PC-3 (cell line): Measurements from ENCODE around the gene MRPL49. TPM values are rescaled to one million over a fixed set of nuclear protein-coding genes. Genes with fewer than 3 reads are reported as not detected.

Source experiments
- ATAC-seq: fragments of 200-7000 bp; cut with Tn5 transposase; 2 replicates; pipeline ENCODE4 v1.9.1; 2020; ENCODE audit warnings: mild to moderate bottlenecking, moderate library complexity
- BruUV-seq: library from RNA; stranded (reverse); fragments of 400-500 nt; replicated peaks from 2 replicates; lab custom pipeline; 2021; lab: Mats Ljungman, UMichigan
- CTCF ChIA-PET: fragments of 300-600 bp; sonication (Branson Sonifier 250); formaldehyde crosslinking; loops from one replicate; lab custom pipeline; 2022; ENCODE audit warnings: antibody characterized with exemption; lab: Charles Lee
- POLR2A ChIA-PET: fragments of 300-600 bp; sonication (Branson Sonifier 250); formaldehyde crosslinking; loops from one replicate; lab custom pipeline; 2022; ENCODE audit warnings: antibody characterized with exemption; ENCODE audit not compliant: unreplicated experiment; lab: Charles Lee
- DNase-seq: peaks from one replicate; pipeline ENCODE4 v3.0.0-alpha.2; 2015
- H2AFZ ChIP-seq: fragments of 300-600 bp; sonication (generic); 2 replicates; pipeline ENCODE4 v1.6.0; 2016; ENCODE audit warnings: antibody characterized with exemption, low read length
- H3F3A ChIP-seq: fragments of 300-600 bp; sonication (generic); one replicate; pipeline ENCODE4 v1.6.0; 2017; ENCODE audit warnings: antibody characterized with exemption, low read length, control low read depth, mild to moderate bottlenecking; ENCODE audit not compliant: unreplicated experiment
- H3K27ac ChIP-seq: fragments of 300-600 bp; sonication (generic); 2 replicates; pipeline ENCODE4 v1.5.1; 2016; ENCODE audit warnings: mild to moderate bottlenecking, low read length
- H3K27me3 ChIP-seq: fragments of 300-600 bp; sonication (generic); 2 replicates; pipeline ENCODE4 v1.6.1; 2016; ENCODE audit warnings: low read length, mixed read lengths
- H3K36me3 ChIP-seq: fragments of 300-600 bp; sonication (generic); 2 replicates; pipeline ENCODE4 v1.6.1; 2016; ENCODE audit warnings: low read depth, mixed run types, low read length, mixed read lengths
- H3K4me1 ChIP-seq: fragments of 300-600 bp; sonication (generic); 2 replicates; pipeline ENCODE4 v1.5.1; 2016; ENCODE audit warnings: low read length; ENCODE audit not compliant: insufficient read depth
- H3K4me2 ChIP-seq: fragments of 300-600 bp; sonication (generic); 2 replicates; pipeline ENCODE4 v1.6.0; 2016; ENCODE audit warnings: low read length
- H3K4me3 ChIP-seq: fragments of 300-600 bp; sonication (generic); 2 replicates; pipeline ENCODE4 v1.5.1; 2016; ENCODE audit warnings: mild to moderate bottlenecking, low read length, mixed read lengths
- H3K79me2 ChIP-seq: fragments of 300-600 bp; sonication (generic); 2 replicates; pipeline ENCODE4 v1.6.1; 2017; ENCODE audit warnings: low read length, mixed read lengths
- H3K9ac ChIP-seq: fragments of 300-600 bp; sonication (generic); 2 replicates; pipeline ENCODE4 v1.6.0; 2016; ENCODE audit warnings: mild to moderate bottlenecking, low read length
- H3K9me2 ChIP-seq: fragments of 300-600 bp; sonication (generic); replicated peaks from 2 replicates; pipeline ENCODE4 v1.6.1; 2016; ENCODE audit warnings: mixed run types, low read length, mixed read lengths
- H3K9me3 ChIP-seq: fragments of 300-600 bp; sonication (generic); 2 replicates; pipeline ENCODE4 v1.6.1; 2016; ENCODE audit warnings: low read length, mixed read lengths
- H4K20me1 ChIP-seq: fragments of 300-600 bp; sonication (generic); 2 replicates; pipeline ENCODE4 v1.6.1; 2016; ENCODE audit warnings: low read length, mixed read lengths
- EZH2 ChIP-seq: fragments of 300-600 bp; sonication (generic); IDR thresholded peaks from one replicate; pipeline ENCODE4 v1.6.1; 2017; ENCODE audit warnings: antibody characterized with exemption, mild to moderate bottlenecking, low read length; ENCODE audit not compliant: unreplicated experiment
- EZH2phosphoT487 ChIP-seq: fragments of 300-600 bp; sonication (generic); IDR thresholded peaks from 2 replicates; pipeline ENCODE4 v1.6.1; 2018; ENCODE audit warnings: mild to moderate bottlenecking, antibody characterized with exemption, low read length, borderline replicate concordance
- intact Hi-C: fragments of 100-400 bp; cut with micrococcal nuclease; formaldehyde crosslinking; loops from 2 replicates; pipeline ENCODE4 v1.9.0; 2023
- total RNA-seq: library from RNA; depleted of rRNA; stranded (reverse); fragments of >200 nt; gene quantifications from 2 replicates; pipeline ENCODE4 v1.2.3, GENCODE V29; 2014
- TF ChIP-seq, protein P1 (sequence below): fragments of 300-600 bp; sonication (generic); conservative IDR thresholded peaks from 2 replicates; pipeline ENCODE4 v1.5.1; 2017; ENCODE audit warnings: antibody characterized with exemption, low read depth, mild to moderate bottlenecking, low read length

The MRPL49 gene
- total RNA-seq, 1 experiment from 2014 or later = 163 TPM

GRCh38 chr11:65111744-65112545 lies 10.2 kb upstream of the MRPL49 start, which contains the start of gene TM7SF2:
TSS of gene TM7SF2 (plus strand) at chr11:65111872. CDS start at chr11:65112016, 144 bp downstream.
- CTCF ChIA-PET = interaction anchor here (0.5 to 1.1 kb wide), 6 partner anchors 8 to 324 kb away, joined by 3 to 5 read pairs (median 4); partner anchors contain the start of genes MRPL49 and SAC3D1
- ATAC-seq = peak; percentile 81
- TF ChIP-seq EZH2 (no peak), EZH2phosphoT487 (no peak)
- TF ChIP-seq, protein P1, sequence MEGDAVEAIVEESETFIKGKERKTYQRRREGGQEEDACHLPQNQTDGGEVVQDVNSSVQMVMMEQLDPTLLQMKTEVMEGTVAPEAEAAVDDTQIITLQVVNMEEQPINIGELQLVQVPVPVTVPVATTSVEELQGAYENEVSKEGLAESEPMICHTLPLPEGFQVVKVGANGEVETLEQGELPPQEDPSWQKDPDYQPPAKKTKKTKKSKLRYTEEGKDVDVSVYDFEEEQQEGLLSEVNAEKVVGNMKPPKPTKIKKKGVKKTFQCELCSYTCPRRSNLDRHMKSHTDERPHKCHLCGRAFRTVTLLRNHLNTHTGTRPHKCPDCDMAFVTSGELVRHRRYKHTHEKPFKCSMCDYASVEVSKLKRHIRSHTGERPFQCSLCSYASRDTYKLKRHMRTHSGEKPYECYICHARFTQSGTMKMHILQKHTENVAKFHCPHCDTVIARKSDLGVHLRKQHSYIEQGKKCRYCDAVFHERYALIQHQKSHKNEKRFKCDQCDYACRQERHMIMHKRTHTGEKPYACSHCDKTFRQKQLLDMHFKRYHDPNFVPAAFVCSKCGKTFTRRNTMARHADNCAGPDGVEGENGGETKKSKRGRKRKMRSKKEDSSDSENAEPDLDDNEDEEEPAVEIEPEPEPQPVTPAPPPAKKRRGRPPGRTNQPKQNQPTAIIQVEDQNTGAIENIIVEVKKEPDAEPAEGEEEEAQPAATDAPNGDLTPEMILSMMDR = no peak

GRCh38 chr11:65112546-65113360 lies 9.4 kb upstream of the MRPL49 start:
- Histone ChIP-seq H3K4me2 (peak overlapping the region; percentile 97), H3K9me2 (no peaks in the 10 kb centered on the region), H3K27ac (no peak overlapping the region), H3K36me3 (no peaks in the 10 kb centered on the region), H3F3A (no peaks in the 10 kb centered on the region), H3K79me2 (peaks cover 23% of the 10 kb centered on the region), H3K27me3 (no peaks in the 10 kb centered on the region), H3K4me3 (peak overlapping the region; percentile 73), H3K9me3 (no peaks in the 10 kb centered on the region), H2AFZ (peak overlapping the region; percentile 35; the same call in 1 of the 2 replicates), H4K20me1 (no peaks in the 10 kb centered on the region), H3K9ac (peak overlapping the region; percentile 57), H3K4me1 (peaks cover 21% of the 10 kb centered on the region)
- intact Hi-C loops = no loop called here
- TF ChIP-seq EZH2phosphoT487 = no peak
- TF ChIP-seq EZH2 = no peak
- TF ChIP-seq, protein P1 = peak; percentile 93
- POLR2A ChIA-PET = interaction anchor here (0.6 to 1.0 kb wide), 2 partner anchors 23 to 334 kb away, joined by 3 to 4 read pairs; partner anchors contain the start of gene SF1
- DNase-seq (peak; percentile 67), ATAC-seq (peak; percentile 47)
- CTCF ChIA-PET = interaction anchor here (0.7 to 1.1 kb wide), 4 partner anchors 9 to 71 kb away, joined by 3 to 7 read pairs (median 4); partner anchors contain the start of gene SAC3D1
- no TSS peak for BruUV-seq

More at GRCh38 chr11:65111744-65112545, 10.2 kb upstream of the MRPL49 start, which contains the start of gene TM7SF2:
- Histone ChIP-seq H3K27me3 (no peaks in the 10 kb centered on the region), H3K4me1 (peaks cover 21% of the 10 kb centered on the region), H3K9me2 (no peaks in the 10 kb centered on the region), H3K9me3 (no peaks in the 10 kb centered on the region), H3K4me2 (peak within 1 kb of the TSS; percentile 97), H3K79me2 (peaks cover 18% of the 10 kb centered on the region), H3K9ac (peak within 1 kb of the TSS; percentile 57), H3F3A (no peaks in the 10 kb centered on the region), H2AFZ (peak within 1 kb of the TSS; percentile 35; the same call in 1 of the 2 replicates), H3K27ac (no peak within 1 kb of the TSS), H3K4me3 (peak within 1 kb of the TSS; percentile 73), H3K36me3 (no peaks in the 10 kb centered on the region), H4K20me1 (no peaks in the 10 kb centered on the region)
- POLR2A ChIA-PET = interaction anchor here (0.6 to 1.0 kb wide), 4 partner anchors 10 to 333 kb away, joined by 3 to 4 read pairs (median 3); partner anchors contain the start of genes FAU, MRPL49 and SF1
- DNase-seq = peak; percentile 98
- intact Hi-C loops = no loop called here
- TSS peak; percentile 4 for BruUV-seq
